M059J (cell line): ENCODE results near the gene TNXB. TPM values are rescaled to one million over a fixed set of nuclear protein-coding genes. Genes with fewer than 3 reads are reported as not detected.
"Not testable (repeated sequence)": the region's sequence is repeated elsewhere in the genome, so short reads cannot be mapped to it uniquely, and the experiment has no call there.

Experiments used
- DNase-seq: peaks from one replicate; pipeline ENCODE4 v3.0.0-alpha.2; 2012; ENCODE audit warnings: low read depth
- total RNA-seq: library from RNA; depleted of rRNA; stranded (reverse); fragments of >200 nt; shearing (Covaris generic); gene quantifications from 2 replicates; pipeline ENCODE4 v1.2.3, GENCODE V29; 2014; rRNA removed

The TNXB gene
- total RNA-seq: 0.10 TPM in 1 of 2 replicates, not detected in the other

- DNase-seq: no peak
Observed at GRCh38 chr6:32109114-32109764, at the start of gene TNXB. TSS of gene TNXB (minus strand) at chr6:32109338. CDS start at chr6:32098198, 11,140 bp downstream.

- DNase-seq: no peak
Observed at GRCh38 chr6:32158052-32158451, 48.9 kb upstream of the TNXB start.

GRCh38 chr6:32156891-32157290 lies 47.8 kb upstream of the TNXB start:
- DNase-seq: no peak

- DNase-seq: peak; percentile 78
Observed at GRCh38 chr6:32154514-32155161, 45.5 kb upstream of the TNXB start.

- DNase-seq: peak; percentile 87
Observed at GRCh38 chr6:32153564-32154513, 44.7 kb upstream of the TNXB start, which contains the start of gene PPT2. TSS of gene PPT2 (plus strand) at chr6:32154141. CDS start at chr6:32154595, 454 bp downstream.

- no peak for DNase-seq
Observed at GRCh38 chr6:32152769-32153563, 43.8 kb upstream of the TNXB start.

- no peak for DNase-seq
Observed at GRCh38 chr6:32151863-32152768, 43.0 kb upstream of the TNXB start, which contains the start of gene PRRT1. TSS of gene PRRT1 (minus strand) at chr6:32151939. CDS start at chr6:32151827, 112 bp downstream.

- no peak for DNase-seq
Observed at GRCh38 chr6:32151181-32151862, 42.2 kb upstream of the TNXB start.

- no peak for DNase-seq
Observed at GRCh38 chr6:32149932-32150870, 41.1 kb upstream of the TNXB start.

- no peak for DNase-seq
Observed at GRCh38 chr6:32149092-32149755, 40.1 kb upstream of the TNXB start.

GRCh38 chr6:32148289-32149091 lies 39.4 kb upstream of the TNXB start:
- no peak for DNase-seq

- DNase-seq: no peak
Observed at GRCh38 chr6:32147401-32148132, 38.4 kb upstream of the TNXB start.

- no peak for DNase-seq
Observed at GRCh38 chr6:32146687-32147086, 37.5 kb upstream of the TNXB start.

- DNase-seq: no peak
Observed at GRCh38 chr6:32146287-32146686, 37.1 kb upstream of the TNXB start.

GRCh38 chr6:32144238-32144637 lies 35.1 kb upstream of the TNXB start:
- not testable (repeated sequence) for DNase-seq

GRCh38 chr6:32140420-32141046 lies 31.4 kb upstream of the TNXB start:
- no peak for DNase-seq
